Measurements from ENCODE around the gene ABR.
"Not testable (repeated sequence)": the region's sequence is repeated elsewhere in the genome, so short reads cannot be mapped to it uniquely, and the experiment has no call there.

ABR gene

DNA sequence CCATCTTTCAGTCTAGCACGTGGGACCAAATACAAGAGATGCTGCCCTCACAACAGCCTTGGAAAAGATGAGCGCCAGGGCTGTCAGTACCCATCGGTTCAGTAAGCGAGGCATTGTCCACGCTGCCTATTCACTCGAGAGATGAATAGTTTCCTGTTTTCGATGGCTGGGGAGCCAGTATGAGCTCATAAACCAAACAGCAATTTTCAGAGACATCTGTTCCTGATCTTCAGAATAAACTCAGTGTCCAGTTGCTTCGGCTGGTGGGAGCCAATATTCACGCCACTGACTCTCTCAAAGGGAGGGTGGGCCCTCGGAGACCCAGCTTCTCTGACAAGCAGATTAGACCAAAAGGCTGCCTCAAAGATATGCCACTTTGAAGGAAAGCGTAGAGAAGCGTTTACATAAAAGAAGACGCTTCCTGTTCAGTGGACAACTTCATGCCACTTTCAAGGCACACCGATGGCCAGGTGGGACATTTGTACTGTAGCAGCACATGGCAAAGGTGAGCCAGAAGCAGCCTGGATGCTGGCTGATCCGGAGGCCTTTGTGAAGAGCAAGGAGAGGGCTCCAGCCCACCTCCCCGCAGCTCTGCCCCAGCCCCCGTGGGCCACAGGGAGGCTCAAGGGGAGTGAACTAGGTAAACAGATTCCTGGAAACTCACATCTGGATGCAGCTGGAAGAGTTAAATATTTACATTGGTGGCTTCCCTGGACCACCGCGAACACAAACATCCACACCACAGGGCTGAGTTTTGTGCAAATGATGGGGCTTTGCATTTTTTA is 176.8 kb downstream of the ABR start:
- H3K4me2 ChIP-seq: no peak overlapping the region
- TF ChIP-seq Cebpa-rat (IDR thresholded peaks at IDR 0.05): no peak
- no peak overlapping the region for H3K27ac ChIP-seq
- H3K4me1 ChIP-seq: peaks cover 55% of the 10 kb centered on the region
- H3K36me3 ChIP-seq: peaks cover 70% of the 10 kb centered on the region
- H3K9ac ChIP-seq: peak overlapping the region; percentile 49; the same call in 1 of the 2 replicates
- peaks cover 43% of the 10 kb centered on the region for H4K20me1 ChIP-seq
- no peaks in the 10 kb centered on the region for H3K27me3 ChIP-seq
- H3K9me3 ChIP-seq: no peaks in the 10 kb centered on the region
- H3K4me3 ChIP-seq: no peak overlapping the region

DNA sequence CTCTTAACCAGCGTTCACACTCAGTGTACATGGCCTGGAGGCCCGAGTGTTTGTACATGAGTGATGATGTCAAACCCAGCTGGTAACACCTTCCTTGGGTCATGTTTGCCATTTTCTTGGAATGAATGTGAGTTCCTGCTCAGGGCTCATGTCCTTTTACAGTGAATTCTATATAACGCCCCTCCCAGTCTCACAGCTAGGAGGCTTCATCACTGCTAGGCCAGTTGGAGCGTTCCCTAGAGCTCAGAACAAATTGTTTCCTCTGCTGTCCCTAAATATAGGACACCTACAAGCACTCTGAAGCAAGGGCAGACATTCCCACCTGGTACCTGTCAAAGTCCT is 177.4 kb downstream of the ABR start:
- Histone ChIP-seq H3K27me3 (no peaks in the 10 kb centered on the region), H3K4me1 (peaks cover 55% of the 10 kb centered on the region), H3K9ac (0 out of 2 replicates have a peak overlapping the region, but pooled peaks have one; percentile 32), H3K9me3 (no peaks in the 10 kb centered on the region), H3K27ac (no peak overlapping the region), H3K4me2 (no peak overlapping the region), H4K20me1 (peaks cover 43% of the 10 kb centered on the region), H3K4me3 (no peak overlapping the region), H3K36me3 (peaks cover 66% of the 10 kb centered on the region)
- no peak for TF ChIP-seq Cebpa-rat (IDR thresholded peaks at IDR 0.05)

GRCh38 chr17:1001640-1002411 is 178.0 kb downstream of the ABR start:
- Histone ChIP-seq H3K4me1 (peaks cover 49% of the 10 kb centered on the region), H3K4me2 (no peak overlapping the region), H3K4me3 (no peak overlapping the region), H3K9me3 (no peaks in the 10 kb centered on the region), H3K9ac (0 out of 2 replicates have a peak overlapping the region, but pooled peaks have one; percentile 32), H3K27ac (no peak overlapping the region), H3K27me3 (no peaks in the 10 kb centered on the region), H4K20me1 (peaks cover 46% of the 10 kb centered on the region), H3K36me3 (peaks cover 61% of the 10 kb centered on the region)
- no peak for TF ChIP-seq Cebpa-rat (IDR thresholded peaks at IDR 0.05)

- no peak for TF ChIP-seq Cebpa-rat (IDR thresholded peaks at IDR 0.05)
- H3K4me2 ChIP-seq: no peak overlapping the region
- peaks cover 46% of the 10 kb centered on the region for H4K20me1 ChIP-seq
- H3K9me3 ChIP-seq: no peaks in the 10 kb centered on the region
- H3K27me3 ChIP-seq: no peaks in the 10 kb centered on the region
- no peak overlapping the region for H3K27ac ChIP-seq
- peaks cover 46% of the 10 kb centered on the region for H3K4me1 ChIP-seq
- no peak overlapping the region for H3K4me3 ChIP-seq
- H3K9ac ChIP-seq: peak overlapping the region; percentile 20; the same call in 1 of the 2 replicates
- H3K36me3 ChIP-seq: peaks cover 55% of the 10 kb centered on the region
These were observed 179.0 kb downstream of the ABR start for GRCh38 chr17:1000597-1001461.

DNA sequence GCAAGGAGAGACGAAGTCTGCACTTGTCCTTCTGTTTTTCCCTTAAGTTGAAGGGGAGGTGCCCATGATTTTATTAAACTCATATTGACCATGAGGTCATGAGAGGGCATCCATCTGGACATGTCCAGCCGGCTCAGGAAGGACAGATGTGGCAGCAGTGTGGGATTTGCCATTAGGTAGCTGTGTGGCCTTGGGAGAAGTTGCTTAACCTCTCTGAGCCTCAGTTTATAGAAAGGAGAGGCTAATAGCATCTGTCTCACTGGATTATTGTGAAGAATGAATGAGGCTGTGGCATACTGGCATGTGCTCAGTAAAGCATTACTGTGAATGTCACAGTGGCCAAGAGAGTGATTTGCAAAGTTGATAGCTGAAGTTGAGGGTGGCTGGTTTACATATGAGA is 181.7 kb downstream of the ABR start:
- H3K27ac ChIP-seq: no peak overlapping the region
- H3K4me1 ChIP-seq: peaks cover 22% of the 10 kb centered on the region
- no peak for TF ChIP-seq Cebpa-rat (IDR thresholded peaks at IDR 0.05)
- peaks cover 29% of the 10 kb centered on the region for H4K20me1 ChIP-seq
- H3K27me3 ChIP-seq: no peaks in the 10 kb centered on the region
- H3K9me3 ChIP-seq: no peaks in the 10 kb centered on the region
- H3K36me3 ChIP-seq: peaks cover 39% of the 10 kb centered on the region
- H3K4me3 ChIP-seq: peak overlapping the region; percentile 99
- H3K4me2 ChIP-seq: peak overlapping the region; percentile 93
- H3K9ac ChIP-seq: peak overlapping the region; percentile 96; the same call in 1 of the 2 replicates

DNA sequence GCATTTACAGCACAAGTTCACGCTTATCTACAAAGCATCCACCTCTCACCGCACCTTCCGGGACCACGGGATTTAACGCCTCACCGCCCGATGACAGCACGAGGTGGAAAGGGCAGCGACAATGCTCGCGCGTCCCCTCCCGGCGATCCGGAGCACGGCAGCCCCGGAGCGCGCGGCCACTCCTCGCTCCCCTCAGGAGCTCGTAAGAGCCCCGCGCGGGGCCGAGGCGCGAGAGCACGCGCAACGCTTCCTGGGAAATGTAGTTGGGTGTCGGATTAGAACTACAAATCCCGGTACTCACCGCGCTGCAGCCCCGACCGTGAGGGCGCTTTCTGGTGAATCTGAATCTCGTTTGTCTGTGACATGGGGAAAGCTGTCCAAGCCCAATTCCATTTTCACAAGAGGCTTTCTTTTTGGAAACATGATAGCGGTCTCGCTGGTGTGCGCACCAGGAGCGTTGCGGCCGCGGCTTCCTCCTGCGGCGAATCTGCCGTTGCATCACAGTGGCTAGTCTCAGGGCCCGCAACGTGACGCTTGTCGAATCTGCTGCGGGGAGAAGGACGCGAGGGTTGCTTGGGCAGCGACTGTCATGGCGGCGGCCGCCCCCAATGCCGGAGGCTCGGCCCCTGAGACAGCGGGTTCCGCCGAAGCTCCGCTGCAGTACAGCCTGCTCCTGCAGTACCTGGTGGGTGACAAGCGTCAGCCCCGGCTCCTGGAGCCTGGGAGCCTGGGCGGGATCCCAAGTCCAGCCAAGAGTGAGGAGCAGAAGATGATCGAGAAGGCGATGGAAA is 183.0 kb downstream of the ABR start, which contains the start of gene TIMM22:
TSS of gene TIMM22 (plus strand) at position 576 of the 791 bp plus-strand sequence. CDS start at position 590, 14 bp downstream.
- TF ChIP-seq Cebpa-rat (IDR thresholded peaks at IDR 0.05): no peak

DNA sequence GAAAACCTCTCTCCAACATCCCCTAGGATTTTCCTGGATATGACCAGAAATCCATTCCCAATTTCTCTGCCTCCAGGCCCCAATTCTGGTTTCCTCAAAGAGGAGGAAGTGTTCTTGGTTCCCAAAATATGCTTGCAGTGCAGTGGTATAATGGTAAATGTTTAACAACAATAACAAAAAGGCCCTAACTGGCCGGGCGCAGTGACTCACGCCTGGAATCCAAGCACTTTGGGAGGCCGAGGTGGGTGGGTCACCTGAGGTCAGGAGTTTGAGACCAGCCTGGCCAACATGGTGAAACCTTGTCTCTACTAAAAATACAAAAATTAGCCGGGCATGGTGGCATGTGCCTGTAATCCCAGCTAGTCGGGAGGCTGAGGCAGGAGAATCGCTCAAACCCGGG is 184.5 kb downstream of the ABR start:
- not testable (repeated sequence) for H3K4me3 ChIP-seq, H3K9ac ChIP-seq, H3K4me2 ChIP-seq, H3K27me3 ChIP-seq, H3K27ac ChIP-seq, H3K9me3 ChIP-seq
- Histone ChIP-seq H3K4me1 (peaks cover 22% of the 10 kb centered on the region), H3K36me3 (peaks cover 11% of the 10 kb centered on the region), H4K20me1 (peaks cover 23% of the 10 kb centered on the region)

More for the DNA sequence above, 183.0 kb downstream of the ABR start, which contains the start of gene TIMM22:
- peak within 1 kb of the TSS; percentile 99 for H3K4me3 ChIP-seq
- no peaks in the 10 kb centered on the region for H3K27me3 ChIP-seq
- peaks cover 29% of the 10 kb centered on the region for H4K20me1 ChIP-seq
- peak within 1 kb of the TSS; percentile 93 for H3K4me2 ChIP-seq
- H3K27ac ChIP-seq: peak within 1 kb of the TSS; percentile 95
- peak within 1 kb of the TSS; percentile 96 for H3K9ac ChIP-seq
- H3K36me3 ChIP-seq: peaks cover 25% of the 10 kb centered on the region
- H3K4me1 ChIP-seq: peaks cover 22% of the 10 kb centered on the region
- no peaks in the 10 kb centered on the region for H3K9me3 ChIP-seq

DNA sequence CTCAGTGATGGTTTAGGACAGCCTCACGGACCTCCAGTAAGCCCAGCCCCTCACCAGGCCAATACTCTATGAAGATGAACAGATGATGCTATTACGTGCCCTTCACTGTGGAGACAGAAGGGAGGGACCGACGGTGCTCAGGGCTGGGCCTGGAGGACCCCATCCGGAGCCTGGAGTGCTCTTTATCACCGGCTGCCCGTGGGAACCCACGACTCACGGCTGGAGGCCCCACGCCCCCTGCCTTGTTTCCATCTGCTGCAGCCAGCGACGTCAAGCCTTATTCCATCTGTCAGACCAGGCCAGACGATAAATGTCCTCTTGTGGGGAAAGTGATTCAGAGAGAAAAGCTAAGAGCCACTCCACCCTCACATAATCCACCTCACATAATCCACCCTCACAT is 186.8 kb downstream of the ABR start:
- no peaks in the 10 kb centered on the region for H3K36me3 ChIP-seq
- no peak overlapping the region for H3K27ac ChIP-seq
- H3K4me3 ChIP-seq: no peak overlapping the region
- H3K9ac ChIP-seq: no peak overlapping the region
- peaks cover 11% of the 10 kb centered on the region for H3K4me1 ChIP-seq
- no peak for TF ChIP-seq Cebpa-rat (IDR thresholded peaks at IDR 0.05)
- no peak overlapping the region for H3K4me2 ChIP-seq
- no peaks in the 10 kb centered on the region for H3K9me3 ChIP-seq
- no peaks in the 10 kb centered on the region for H3K27me3 ChIP-seq
- peaks cover 9% of the 10 kb centered on the region for H4K20me1 ChIP-seq

- Histone ChIP-seq H3K36me3 (no peaks in the 10 kb centered on the region), H3K9ac (0 out of 2 replicates have a peak overlapping the region, but pooled peaks have one; percentile 15), H3K4me1 (peaks cover 9% of the 10 kb centered on the region), H3K4me3 (no peak overlapping the region), H4K20me1 (no peaks in the 10 kb centered on the region), H3K4me2 (no peak overlapping the region), H3K9me3 (no peaks in the 10 kb centered on the region), H3K27ac (no peak overlapping the region), H3K27me3 (no peaks in the 10 kb centered on the region)
- TF ChIP-seq Cebpa-rat (IDR thresholded peaks at IDR 0.05): no peak
These were observed 191.2 kb downstream of the ABR start for GRCh38 chr17:988561-988960.

Measured in BLaER1 (cell line).